HepG2 (cell line): ENCODE measurements around the gene RABGAP1. TPM values are rescaled to one million over a fixed set of nuclear protein-coding genes. Genes with fewer than 3 reads are reported as not detected.

Experiments
- BRF2 ChIP-seq: sonication (generic); formaldehyde crosslinking; IDR thresholded peaks from 2 replicates; pipeline ENCODE4 v1.8.1; 2022; ENCODE audit warnings: mild to moderate bottlenecking, missing genetic modification reagents
- CBX1 ChIP-seq: IDR thresholded peaks from one replicate; pipeline ENCODE4 v1.6.1; 2016; ENCODE audit warnings: antibody characterized with exemption, low read depth
- CEBPB ChIP-seq: IDR thresholded peaks from 2 replicates; pipeline ENCODE4 v1.6.1; 2011; ENCODE audit warnings: low read depth, low read length, improper control_type of control experiment, borderline replicate concordance
- ELF3 ChIP-seq: IDR thresholded peaks from 2 replicates; pipeline ENCODE4 v1.6.1; 2016; ENCODE audit warnings: missing genetic modification reagents, missing compliant biosample characterization
- GABPA ChIP-seq, 2 experiments: IDR thresholded peaks; 2 replicates each; pipeline ENCODE4 v1.6.1; 2011 to 2016; ENCODE audit warnings: low read depth in 2 of 2, low read length in 1 of 2, missing biosample characterization in 1 of 2, missing genetic modification characterization in 1 of 2
- GABPB1 ChIP-seq: IDR thresholded peaks from 2 replicates; pipeline ENCODE4 v1.6.1; 2016; ENCODE audit warnings: mild to moderate bottlenecking, missing genetic modification reagents, moderate library complexity, missing compliant biosample characterization
- HDAC2 ChIP-seq: sonication (generic); formaldehyde crosslinking; IDR thresholded peaks from 2 replicates; pipeline ENCODE4 v1.4.0; 2020; ENCODE audit warnings: missing genetic modification reagents
- HOXA5 ChIP-seq: sonication (generic); formaldehyde crosslinking; IDR thresholded peaks from 2 replicates; pipeline ENCODE4 v1.4.0; 2020; ENCODE audit warnings: missing genetic modification reagents
- KMT2B ChIP-seq: IDR thresholded peaks from 2 replicates; pipeline ENCODE4 v1.6.1; 2016; ENCODE audit warnings: missing genetic modification reagents, missing compliant biosample characterization
- MAF1 ChIP-seq: sonication (generic); formaldehyde crosslinking; IDR thresholded peaks from 2 replicates; pipeline ENCODE4 v1.5.0; 2020; ENCODE audit warnings: missing genetic modification reagents, borderline replicate concordance
- MAZ ChIP-seq, 2 experiments: sonication (generic) in 1 of 2; formaldehyde crosslinking in 1 of 2; IDR thresholded peaks; 2 replicates each; pipeline versions ENCODE4 v1.5.0 to v1.6.1; 2012 to 2020; ENCODE audit warnings: low read depth in 2 of 2, mild to moderate bottlenecking in 2 of 2, borderline replicate concordance in 1 of 2, improper control_type of control experiment in 1 of 2, low read length in 1 of 2, missing genetic modification reagents in 1 of 2, moderate library complexity in 1 of 2
- MBNL3 ChIP-seq: fragments of 250-450 bp; sonication (Bioruptor Pico); conservative IDR thresholded peaks from 2 replicates; pipeline ENCODE4 v1.8.0; 2022; ENCODE audit warnings: mild to moderate bottlenecking, inconsistent platforms
- MEIS2 ChIP-seq: sonication (generic); formaldehyde crosslinking; IDR thresholded peaks from 2 replicates; pipeline ENCODE4 v1.9.0; 2021; ENCODE audit warnings: mild to moderate bottlenecking, missing genetic modification reagents
- MXI1 ChIP-seq: IDR thresholded peaks from 3 replicates; pipeline ENCODE4 v1.6.1; 2012; ENCODE audit warnings: low read depth, low read length, inconsistent platforms, borderline replicate concordance
- RBM39 ChIP-seq: fragments of 200-400 bp; formaldehyde crosslinking; IDR thresholded peaks from one replicate; pipeline ENCODE4 v1.6.1; 2018; ENCODE audit warnings: antibody characterized with exemption, mild to moderate bottlenecking, low read depth, low read length; ENCODE audit not compliant: poor library complexity, severe bottlenecking
- TBX2 ChIP-seq: sonication (generic); formaldehyde crosslinking; IDR thresholded peaks from 2 replicates; pipeline ENCODE4 v1.5.0; 2020; ENCODE audit warnings: missing genetic modification reagents, mild to moderate bottlenecking, borderline replicate concordance
- THAP8 ChIP-seq: sonication (generic); formaldehyde crosslinking; IDR thresholded peaks from 2 replicates; pipeline ENCODE4 v1.5.1; 2020; ENCODE audit warnings: missing genetic modification reagents, mild to moderate bottlenecking, borderline replicate concordance
- YEATS4 ChIP-seq: sonication (generic); formaldehyde crosslinking; IDR thresholded peaks from 2 replicates; pipeline ENCODE4 v1.4.0; 2020; ENCODE audit warnings: missing genetic modification reagents, borderline replicate concordance
- ZNF136 ChIP-seq: sonication (generic); formaldehyde crosslinking; IDR thresholded peaks from 2 replicates; pipeline ENCODE4 v1.8.1; 2022; ENCODE audit warnings: low read depth, mild to moderate bottlenecking, moderate library complexity, missing genetic modification reagents
- ZNF235 ChIP-seq: sonication (generic); formaldehyde crosslinking; IDR thresholded peaks from 2 replicates; pipeline ENCODE4 v1.8.1; 2023; ENCODE audit warnings: mild to moderate bottlenecking, missing genetic modification reagents, borderline replicate concordance
- ZNF333 ChIP-seq: sonication (generic); formaldehyde crosslinking; IDR thresholded peaks from 2 replicates; pipeline ENCODE4 v1.4.0; 2020; ENCODE audit warnings: mild to moderate bottlenecking, missing genetic modification reagents, borderline replicate concordance
- ZNF343 ChIP-seq: sonication (generic); formaldehyde crosslinking; IDR thresholded peaks from 2 replicates; pipeline ENCODE4 v1.4.0; 2020; ENCODE audit warnings: mild to moderate bottlenecking, missing genetic modification reagents
- ZNF605 ChIP-seq: sonication (generic); formaldehyde crosslinking; IDR thresholded peaks from 2 replicates; pipeline ENCODE4 v1.8.0; 2022; ENCODE audit warnings: mild to moderate bottlenecking, missing genetic modification reagents
- ZNF652 ChIP-seq: IDR thresholded peaks from 2 replicates; pipeline ENCODE4 v1.6.1; 2016; ENCODE audit warnings: low read depth, borderline replicate concordance
- ZNF780A ChIP-seq: sonication (generic); formaldehyde crosslinking; IDR thresholded peaks from 2 replicates; pipeline ENCODE4 v1.8.0; 2022; ENCODE audit warnings: mild to moderate bottlenecking, missing genetic modification reagents, moderate library complexity
- ZNF792 ChIP-seq: IDR thresholded peaks from 2 replicates; pipeline ENCODE4 v1.6.1; 2016
- polyA plus RNA-seq, 8 experiments: library from polyadenylated mRNA; depleted of rRNA in 3 of 8; stranded (reverse) in 7 of 8; unstranded in 1 of 8; fragments of >200 nt; fragmentation: Illumina TruSeq in 4 of 8; extraction: Trizol in 4 of 8; gene quantifications; 2 replicates each; pipeline versions ENCODE4 v1.2.1 to v1.2.3, GENCODE V29; 2011 to 2016; ENCODE audit warnings: low read depth in 4 of 8, missing spikeins in 1 of 8, mixed read lengths in 1 of 8; ENCODE audit not compliant: insufficient read depth in 1 of 8
- total RNA-seq, 5 experiments: library from RNA; depleted of rRNA; stranded (reverse); fragments of >200 nt; fragmentation: Illumina TruSeq; extraction: Trizol; gene quantifications; 2 replicates each; pipeline ENCODE4 v1.2.3, GENCODE V29; 2016; ENCODE audit warnings: low read depth in 1 of 5
- TF ChIP-seq, protein P1 (sequence below): sonication (generic); formaldehyde crosslinking; IDR thresholded peaks from 2 replicates; pipeline ENCODE4 v1.8.0; 2022; ENCODE audit warnings: missing genetic modification reagents, mild to moderate bottlenecking, inconsistent platforms, borderline replicate concordance

The RABGAP1 gene
- total and polyA plus RNA-seq, 2 of the 13 experiments (the other 11 are each of a cell fraction or from before 2014, with no cell fraction given): 19.1 to 19.3 TPM

DNA sequence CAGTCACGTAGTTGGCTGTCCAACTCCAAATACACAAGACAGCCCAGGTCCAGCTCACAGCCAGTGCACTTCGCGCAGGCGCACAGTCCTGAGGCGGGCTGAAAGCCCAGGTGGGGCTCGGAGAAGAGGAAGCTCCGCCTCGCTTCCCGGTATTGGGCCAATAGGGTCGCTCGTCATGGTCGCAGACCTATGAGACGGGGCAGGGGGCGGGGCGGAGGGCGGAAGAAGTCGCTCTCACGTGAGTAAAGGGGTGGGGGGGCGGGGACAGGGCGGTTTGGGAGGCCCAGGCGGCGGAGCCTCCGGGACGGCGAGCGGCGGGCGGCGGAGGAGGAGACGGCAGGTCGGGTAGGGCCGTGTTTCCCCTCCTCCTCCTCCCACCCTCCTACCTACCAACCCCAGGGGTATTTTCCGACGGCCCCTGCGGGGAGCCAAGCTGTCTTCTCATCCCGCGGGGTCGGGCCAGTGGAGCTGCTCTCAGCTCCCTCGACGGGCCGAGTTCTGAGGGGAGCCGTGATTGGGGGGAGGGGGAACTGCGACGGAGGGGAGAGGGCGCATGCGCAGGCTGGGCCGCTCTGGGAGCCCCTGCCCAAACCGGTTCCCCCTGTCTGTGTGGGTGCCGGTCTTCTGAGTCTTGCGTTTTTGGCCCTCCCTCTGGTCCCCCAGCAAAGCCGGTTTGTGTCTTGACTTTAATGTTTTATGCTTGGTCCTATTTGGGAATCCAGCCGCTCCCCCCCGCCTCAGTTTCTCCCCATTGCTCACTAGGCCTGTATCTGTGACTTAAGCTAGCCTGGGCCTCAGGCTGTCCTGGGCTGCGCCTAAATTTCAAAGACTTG is at the start of gene RABGAP1 (continued):
- TF ChIP-seq THAP8: peak; percentile 13; the same call in 1 of the 2 replicates
- TF ChIP-seq ZNF792 (CRISPR knock-in tag): 0 out of 2 replicates have a peak, but pooled peaks have one; percentile 51
- TF ChIP-seq CBX1: peak; percentile 67
- TF ChIP-seq MBNL3 (CRISPR knock-in tag): no peak
- no peak for TF ChIP-seq ZNF780A (CRISPR knock-in tag)
- peak; percentile 87 for TF ChIP-seq GABPB1
- TF ChIP-seq, protein P1, sequence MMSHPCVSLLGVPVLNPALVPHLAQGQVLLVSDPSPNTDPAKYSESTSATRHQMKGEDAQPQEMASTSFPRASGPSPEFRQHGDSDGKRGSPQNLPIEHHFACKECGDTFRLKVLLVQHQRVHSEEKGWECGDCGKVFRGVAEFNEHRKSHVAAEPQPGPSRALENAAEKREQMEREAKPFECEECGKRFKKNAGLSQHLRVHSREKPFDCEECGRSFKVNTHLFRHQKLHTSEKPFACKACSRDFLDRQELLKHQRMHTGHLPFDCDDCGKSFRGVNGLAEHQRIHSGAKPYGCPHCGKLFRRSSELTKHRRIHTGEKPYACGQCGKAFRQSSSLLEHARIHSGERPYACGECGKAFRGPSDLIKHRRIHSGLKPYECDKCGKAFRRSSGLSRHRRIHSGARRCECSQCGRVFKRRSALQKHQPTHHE: peak; percentile 88; the same call in 1 of the 2 replicates
- TF ChIP-seq ZNF605 (CRISPR knock-in tag): no peak
- peak; percentile 52; the same call in 1 of the 3 replicates for TF ChIP-seq MXI1
- TF ChIP-seq ZNF652: no peak
- no peak for TF ChIP-seq ZNF136 (CRISPR knock-in tag)
- TF ChIP-seq GABPA (IDR thresholded peaks at IDR 0.05; ENCODE audit: low read depth, low read length): peak; percentile 74
- TF ChIP-seq GABPA (CRISPR knock-in tag; IDR thresholded peaks at IDR 0.05; ENCODE audit: low read depth): peak; percentile 87
- 0 out of 2 replicates have a peak, but pooled peaks have one; percentile 40 for TF ChIP-seq MEIS2 (CRISPR knock-in tag)
- TF ChIP-seq BRF2 (CRISPR knock-in tag): no peak
- 0 out of 2 replicates have a peak, but pooled peaks have one; percentile 18 for TF ChIP-seq HDAC2
- no peak for TF ChIP-seq CEBPB
- TF ChIP-seq MAZ (IDR thresholded peaks at IDR 0.05; ENCODE audit: borderline replicate concordance, low read depth, low read length): 0 out of 2 replicates have a peak, but pooled peaks have one; percentile 17
- peak; percentile 55; the same call in 1 of the 2 replicates for TF ChIP-seq MAZ (CRISPR knock-in tag; IDR thresholded peaks at IDR 0.05; ENCODE audit: low read depth)
- TF ChIP-seq TBX2 (CRISPR knock-in tag): no peak; the same call in 1 of the 2 replicates
- TF ChIP-seq HOXA5 (CRISPR knock-in tag): peak; percentile 90
- peak; percentile 47; the same call in 1 of the 2 replicates for TF ChIP-seq KMT2B (CRISPR knock-in tag)
- peak; percentile 78 for TF ChIP-seq RBM39
- peak; percentile 70; the same call in 1 of the 2 replicates for TF ChIP-seq MAF1 (CRISPR knock-in tag)
- 0 out of 2 replicates have a peak, but pooled peaks have one; percentile 20 for TF ChIP-seq ZNF235 (CRISPR knock-in tag)
- TF ChIP-seq ZNF333 (CRISPR knock-in tag): no peak
- peak; percentile 85; the same call in 1 of the 2 replicates for TF ChIP-seq YEATS4 (CRISPR knock-in tag)
- peak; percentile 34 for TF ChIP-seq ELF3 (CRISPR knock-in tag)
- no peak for TF ChIP-seq ZNF343
